Left ventricle myocardium inferior (tissue), 1 donor: ENCODE results near the gene FNDC3B. TPM values are rescaled to one million over a fixed set of nuclear protein-coding genes. Genes with fewer than 3 reads are reported as not detected.
A peak's percentile ranks its signal among the peaks of the same experiment; 100 is the strongest.

Source experiments
- DNase-seq: peaks from one replicate; pipeline ENCODE4 v3.0.0-alpha.2; 2020
- H3K27ac ChIP-seq: fragments of 200-600 bp; replicated peaks from 2 replicates; pipeline ENCODE4 v1.8.0; 2021
- H3K27me3 ChIP-seq: fragments of 200-600 bp; 2 replicates; pipeline ENCODE4 v1.8.0; 2021; ENCODE audit warnings: low read depth
- H3K36me3 ChIP-seq: fragments of 200-600 bp; 2 replicates; pipeline ENCODE4 v1.8.0; 2021
- H3K4me1 ChIP-seq: fragments of 200-600 bp; 2 replicates; pipeline ENCODE4 v1.8.0; 2021
- H3K4me3 ChIP-seq: fragments of 200-600 bp; 2 replicates; pipeline ENCODE4 v1.8.0; 2021; ENCODE audit warnings: mild to moderate bottlenecking, moderate library complexity
- H3K9me3 ChIP-seq: fragments of 200-600 bp; replicated peaks from 2 replicates; pipeline ENCODE4 v1.8.0; 2021
- intact Hi-C: fragments of 100-400 bp; cut with micrococcal nuclease; formaldehyde crosslinking; loops from one replicate; pipeline ENCODE4 v1.11.0; 2022
- total RNA-seq: library from RNA; stranded (reverse); fragmentation: NEBNext Ultra II Directional; extraction: Animal tissue kit (Norgen Biotek cat#: 25700); gene quantifications from one replicate; pipeline ENCODE4 v1.2.1, GENCODE V29; 2021
- TF ChIP-seq, protein P1 (sequence below): fragments of 200-600 bp; IDR thresholded peaks from 2 replicates; pipeline ENCODE4 v1.8.0; 2021; ENCODE audit warnings: antibody characterized with exemption, mild to moderate bottlenecking, borderline replicate concordance
- donor health status: DM: no; HTN: yes; CAD: no; lungs with severe emphysema.

The FNDC3B gene
- total RNA-seq, 1 donor from 2014 or later = 75.7 TPM

DNA sequence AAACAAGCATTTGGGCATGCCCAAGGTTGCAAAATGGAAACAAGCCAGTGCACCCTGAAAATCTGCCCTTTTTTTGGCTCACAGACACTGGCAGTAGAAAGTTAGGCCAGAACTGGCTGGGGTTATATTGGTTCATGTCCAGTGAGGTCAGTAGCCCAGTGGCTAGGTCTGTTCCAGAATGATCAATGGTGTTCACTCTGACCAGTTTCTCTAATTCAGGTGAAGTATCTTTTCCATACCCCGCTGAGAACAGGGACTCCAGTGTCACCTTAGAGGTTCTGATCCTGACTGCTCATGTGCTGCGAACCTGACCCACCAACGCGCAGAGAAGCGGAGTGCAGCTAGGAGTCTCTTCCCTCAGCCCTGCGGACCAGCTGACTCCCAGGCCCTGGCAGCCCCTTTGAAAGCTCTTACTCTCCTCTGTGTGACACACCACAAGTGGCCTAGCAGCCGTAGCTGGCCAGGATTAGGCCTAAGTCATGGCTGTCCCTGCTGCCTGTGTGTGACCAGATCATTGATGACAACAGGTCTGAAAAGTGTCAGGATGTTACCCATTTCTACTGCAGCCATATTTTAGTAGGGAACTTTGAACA is 285.3 kb downstream of the FNDC3B start:
- peak; percentile 40 for DNase-seq
- Histone ChIP-seq H3K27ac (peak overlapping the region; percentile 74), H3K27me3 (no peaks in the 10 kb centered on the region), H3K4me1 (peaks cover 57% of the 10 kb centered on the region), H3K9me3 (no peaks in the 10 kb centered on the region), H3K36me3 (peaks cover 40% of the 10 kb centered on the region), H3K4me3 (no peak overlapping the region)
- TF ChIP-seq, protein P1, sequence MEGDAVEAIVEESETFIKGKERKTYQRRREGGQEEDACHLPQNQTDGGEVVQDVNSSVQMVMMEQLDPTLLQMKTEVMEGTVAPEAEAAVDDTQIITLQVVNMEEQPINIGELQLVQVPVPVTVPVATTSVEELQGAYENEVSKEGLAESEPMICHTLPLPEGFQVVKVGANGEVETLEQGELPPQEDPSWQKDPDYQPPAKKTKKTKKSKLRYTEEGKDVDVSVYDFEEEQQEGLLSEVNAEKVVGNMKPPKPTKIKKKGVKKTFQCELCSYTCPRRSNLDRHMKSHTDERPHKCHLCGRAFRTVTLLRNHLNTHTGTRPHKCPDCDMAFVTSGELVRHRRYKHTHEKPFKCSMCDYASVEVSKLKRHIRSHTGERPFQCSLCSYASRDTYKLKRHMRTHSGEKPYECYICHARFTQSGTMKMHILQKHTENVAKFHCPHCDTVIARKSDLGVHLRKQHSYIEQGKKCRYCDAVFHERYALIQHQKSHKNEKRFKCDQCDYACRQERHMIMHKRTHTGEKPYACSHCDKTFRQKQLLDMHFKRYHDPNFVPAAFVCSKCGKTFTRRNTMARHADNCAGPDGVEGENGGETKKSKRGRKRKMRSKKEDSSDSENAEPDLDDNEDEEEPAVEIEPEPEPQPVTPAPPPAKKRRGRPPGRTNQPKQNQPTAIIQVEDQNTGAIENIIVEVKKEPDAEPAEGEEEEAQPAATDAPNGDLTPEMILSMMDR = no peak
- intact Hi-C loops = no loop called here

DNA sequence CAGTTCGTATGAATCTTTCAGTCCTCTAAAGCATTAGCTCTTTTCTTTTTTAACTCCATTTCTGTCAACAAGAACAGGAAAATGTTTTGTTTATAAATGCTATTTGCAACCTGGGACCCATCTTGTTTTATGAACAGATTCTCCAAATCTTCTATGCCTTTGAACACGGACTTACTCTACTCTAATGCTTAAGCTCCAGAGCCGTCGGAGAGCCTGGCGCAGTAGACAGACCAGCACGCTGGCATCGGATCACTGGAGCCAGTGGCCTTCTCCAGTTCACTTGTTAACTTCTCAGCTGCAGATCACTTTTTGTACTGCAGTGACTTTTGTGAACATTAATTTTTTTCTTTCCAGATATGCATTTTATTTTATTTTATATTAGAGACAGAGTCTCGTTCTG is 286.1 kb downstream of the FNDC3B start:
- Histone ChIP-seq H3K4me3 (no peak overlapping the region), H3K36me3 (peaks cover 40% of the 10 kb centered on the region), H3K27me3 (no peaks in the 10 kb centered on the region), H3K27ac (peak overlapping the region; percentile 74), H3K9me3 (no peaks in the 10 kb centered on the region), H3K4me1 (peaks cover 49% of the 10 kb centered on the region)
- DNase-seq = no peak
- TF ChIP-seq, protein P1 = no peak
- intact Hi-C loops = no loop called here

DNA sequence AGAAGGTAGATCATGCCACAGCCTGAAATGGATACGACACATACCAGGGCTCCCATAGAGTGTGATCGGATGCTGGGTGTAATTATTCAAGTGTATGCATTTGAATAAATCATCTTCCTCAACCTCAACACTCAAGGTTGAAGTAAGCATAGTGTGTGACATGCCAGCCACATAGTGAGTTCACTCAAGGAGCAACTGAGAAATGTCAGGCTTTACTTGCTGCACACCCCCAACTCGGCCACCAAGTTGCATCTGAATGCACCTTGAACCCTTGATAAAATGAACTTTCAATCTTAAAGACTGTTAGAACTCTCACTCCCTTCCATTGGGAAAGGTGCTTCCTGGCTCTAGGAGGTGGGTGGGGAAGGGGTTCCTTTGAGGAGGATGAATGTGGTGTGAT is 287.6 kb downstream of the FNDC3B start:
- no peak overlapping the region for H3K27ac ChIP-seq
- peaks cover 53% of the 10 kb centered on the region for H3K36me3 ChIP-seq
- H3K9me3 ChIP-seq = no peaks in the 10 kb centered on the region
- peaks cover 34% of the 10 kb centered on the region for H3K4me1 ChIP-seq
- no peak overlapping the region for H3K4me3 ChIP-seq
- no peak for DNase-seq
- intact Hi-C loops = no loop called here
- TF ChIP-seq, protein P1 = no peak
- no peaks in the 10 kb centered on the region for H3K27me3 ChIP-seq

DNA sequence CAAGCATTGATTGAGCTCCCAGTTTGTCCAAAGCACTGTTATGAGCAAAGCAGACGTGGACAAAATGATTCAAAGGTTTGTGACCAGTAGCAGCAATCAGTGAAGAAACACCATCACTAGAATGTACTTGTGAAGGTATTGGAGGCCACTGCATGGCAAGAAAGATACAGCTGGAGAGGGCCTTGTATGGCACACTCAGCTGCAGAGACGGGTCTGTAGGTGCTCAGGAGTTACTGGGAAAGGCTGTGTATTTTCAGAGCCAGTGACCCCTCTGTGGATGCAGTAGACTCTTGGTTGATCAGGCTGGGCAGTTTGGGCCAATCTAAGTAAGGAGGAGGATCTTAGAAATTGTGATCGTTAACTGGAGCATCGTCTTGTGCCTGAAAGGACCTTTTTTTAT is 288.9 kb downstream of the FNDC3B start:
- Histone ChIP-seq H3K27me3 (no peaks in the 10 kb centered on the region), H3K4me1 (peaks cover 30% of the 10 kb centered on the region), H3K4me3 (no peak overlapping the region), H3K9me3 (no peaks in the 10 kb centered on the region), H3K36me3 (peaks cover 57% of the 10 kb centered on the region), H3K27ac (no peak overlapping the region)
- TF ChIP-seq, protein P1 = no peak
- intact Hi-C loops = no loop called here
- DNase-seq = no peak

DNA sequence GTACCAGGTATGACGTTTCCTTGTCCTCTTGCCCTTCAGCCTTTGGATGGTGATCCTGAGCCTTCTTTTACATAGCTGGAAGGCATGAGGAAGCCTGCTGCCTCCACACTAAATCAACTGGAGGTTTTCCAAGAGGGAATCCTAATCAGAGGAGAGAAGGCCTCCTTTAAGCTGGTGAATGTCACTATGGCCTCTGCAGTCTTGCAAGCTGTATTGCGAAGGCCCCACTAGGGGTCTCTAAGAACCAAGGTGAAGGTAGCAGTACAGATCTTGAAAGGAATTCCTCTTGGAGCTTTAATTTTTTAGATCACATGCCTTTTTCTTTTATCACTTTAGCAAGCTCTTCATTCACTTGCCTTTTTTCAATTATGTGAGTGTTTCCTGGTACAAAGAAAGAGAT is 289.7 kb downstream of the FNDC3B start:
- TF ChIP-seq, protein P1 = no peak
- no peaks in the 10 kb centered on the region for H3K27me3 ChIP-seq
- H3K9me3 ChIP-seq = no peaks in the 10 kb centered on the region
- intact Hi-C loops = no loop called here
- H3K36me3 ChIP-seq = peaks cover 64% of the 10 kb centered on the region
- no peak overlapping the region for H3K4me3 ChIP-seq
- no peak for DNase-seq
- H3K4me1 ChIP-seq = peaks cover 22% of the 10 kb centered on the region
- no peak overlapping the region for H3K27ac ChIP-seq

DNA sequence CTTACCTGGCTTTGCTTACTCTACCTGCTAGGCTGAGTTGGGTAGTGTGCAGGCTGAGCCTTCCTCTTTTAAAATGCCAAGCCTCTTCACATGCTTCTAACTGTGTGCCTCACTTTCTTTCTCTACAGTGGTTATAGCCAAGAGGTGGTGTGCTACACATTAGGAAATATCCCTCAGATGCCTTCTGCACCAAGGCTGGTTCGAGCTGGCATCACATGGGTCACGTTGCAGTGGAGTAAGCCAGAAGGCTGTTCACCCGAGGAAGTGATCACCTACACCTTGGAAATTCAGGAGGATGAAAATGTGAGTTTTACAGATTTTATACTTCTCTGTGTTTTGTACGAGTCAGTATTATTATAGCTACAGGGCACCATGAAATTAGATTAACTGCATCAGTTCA is 291.0 kb downstream of the FNDC3B start:
- Histone ChIP-seq H3K9me3 (no peaks in the 10 kb centered on the region), H3K4me3 (no peak overlapping the region), H3K4me1 (peaks cover 11% of the 10 kb centered on the region), H3K27me3 (no peaks in the 10 kb centered on the region), H3K36me3 (peaks cover 67% of the 10 kb centered on the region), H3K27ac (no peak overlapping the region)
- no peak for DNase-seq
- intact Hi-C loops = loop anchor here (10.0 kb wide), 2 partner anchors 296 to 496 kb away; partner anchors contain the start of gene FNDC3B
- TF ChIP-seq, protein P1 = no peak
